Ramos (cell line): ENCODE results near the gene CAMTA1.

Experiments used
- in situ Hi-C: fragments of 300-500 bp; cut with MboI; formaldehyde crosslinking; loops from one replicate; pipeline ENCODE4 v1.14.3; 2022; ENCODE audit warnings: low sequenced_read_pairs; ENCODE audit not compliant: unreplicated experiment

CAMTA1 gene

GRCh38 chr1:7422966-7423365 lies 637.7 kb downstream of the CAMTA1 start:
- in situ Hi-C loops: no loop called here

DNA sequence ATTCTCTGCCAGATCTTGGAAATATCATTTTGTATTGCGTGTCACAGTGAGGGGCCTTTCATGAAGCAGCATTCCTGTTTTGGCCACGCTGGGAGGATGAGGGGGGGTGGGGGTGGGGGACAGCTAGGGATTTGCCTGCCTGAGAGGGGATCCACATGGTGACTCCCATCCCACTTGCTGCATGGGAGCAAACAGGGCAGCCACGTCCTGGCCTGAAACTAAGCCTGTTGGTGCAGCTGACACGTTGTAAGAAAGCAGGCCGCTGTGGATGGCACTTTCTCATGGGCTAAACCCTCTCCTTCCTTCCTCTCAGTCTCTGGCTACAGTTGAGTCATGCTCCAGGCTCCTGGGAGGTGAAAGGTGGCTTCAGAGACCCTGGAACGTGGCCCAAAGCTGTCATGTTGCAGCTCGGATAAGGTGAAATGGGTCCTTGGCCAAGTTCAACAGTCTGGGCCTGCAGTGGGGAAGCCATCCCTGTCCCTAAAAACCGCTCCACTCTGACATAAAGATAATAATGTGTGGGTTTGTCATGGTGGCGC lies 639.2 kb downstream of the CAMTA1 start:
- in situ Hi-C loops: no loop called here

GRCh38 chr1:7425229-7425628 lies 640.0 kb downstream of the CAMTA1 start:
- in situ Hi-C loops: no loop called here

GRCh38 chr1:7425771-7426170 lies 640.5 kb downstream of the CAMTA1 start:
- in situ Hi-C loops: no loop called here

GRCh38 chr1:7426780-7427604 lies 641.7 kb downstream of the CAMTA1 start:
- in situ Hi-C loops: no loop called here

DNA sequence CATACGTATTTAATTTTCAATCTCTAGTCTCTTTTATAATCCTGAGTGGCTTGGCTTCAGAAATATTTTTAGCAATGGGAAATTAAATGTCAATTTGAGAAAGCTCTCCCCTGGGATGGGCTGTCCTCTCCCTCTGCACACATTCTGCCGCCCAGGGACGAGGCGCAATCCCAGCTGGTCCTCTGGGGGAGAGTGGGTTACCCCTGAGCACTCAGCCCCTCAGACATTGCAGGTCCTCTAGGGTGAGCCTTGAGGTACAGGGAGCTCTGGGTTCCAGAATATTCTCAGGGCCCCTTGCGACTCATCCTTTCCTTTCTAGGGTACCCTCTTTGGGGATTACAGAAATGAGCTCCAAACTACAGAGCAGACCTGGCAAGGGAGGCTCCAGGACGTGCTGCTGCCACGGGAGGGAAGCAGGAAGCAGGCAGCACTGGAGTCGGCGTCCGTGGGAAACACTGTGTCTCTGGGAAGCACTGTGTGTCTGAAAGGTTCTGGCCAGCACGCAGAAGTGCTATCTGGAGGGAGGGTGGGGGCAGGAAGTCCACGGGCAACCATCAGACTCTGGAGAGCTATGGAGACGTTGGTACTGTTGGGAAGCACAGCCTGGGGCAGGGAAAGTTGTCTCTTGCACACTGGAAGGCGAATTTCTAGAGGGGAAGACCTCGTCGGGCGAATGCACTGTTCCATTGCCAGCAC lies 642.5 kb downstream of the CAMTA1 start:
- in situ Hi-C loops: no loop called here

DNA sequence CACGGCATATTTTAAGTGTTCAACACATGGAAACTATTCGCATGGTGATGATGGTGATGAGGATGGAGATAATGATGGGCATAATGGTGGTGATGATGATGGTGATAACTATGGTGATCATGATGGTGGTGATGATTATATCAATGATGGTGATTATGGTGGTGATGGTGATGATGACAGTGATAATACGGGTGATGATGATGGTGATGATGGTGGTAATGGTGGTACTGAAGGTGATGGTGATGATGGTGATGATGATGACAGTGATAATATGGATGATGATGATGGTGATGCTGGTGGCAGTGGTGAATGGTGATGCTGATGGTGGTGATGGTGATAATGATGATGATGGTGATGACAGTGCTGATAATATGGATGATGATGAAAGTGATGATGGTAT lies 644.0 kb downstream of the CAMTA1 start:
- in situ Hi-C loops: no loop called here

DNA sequence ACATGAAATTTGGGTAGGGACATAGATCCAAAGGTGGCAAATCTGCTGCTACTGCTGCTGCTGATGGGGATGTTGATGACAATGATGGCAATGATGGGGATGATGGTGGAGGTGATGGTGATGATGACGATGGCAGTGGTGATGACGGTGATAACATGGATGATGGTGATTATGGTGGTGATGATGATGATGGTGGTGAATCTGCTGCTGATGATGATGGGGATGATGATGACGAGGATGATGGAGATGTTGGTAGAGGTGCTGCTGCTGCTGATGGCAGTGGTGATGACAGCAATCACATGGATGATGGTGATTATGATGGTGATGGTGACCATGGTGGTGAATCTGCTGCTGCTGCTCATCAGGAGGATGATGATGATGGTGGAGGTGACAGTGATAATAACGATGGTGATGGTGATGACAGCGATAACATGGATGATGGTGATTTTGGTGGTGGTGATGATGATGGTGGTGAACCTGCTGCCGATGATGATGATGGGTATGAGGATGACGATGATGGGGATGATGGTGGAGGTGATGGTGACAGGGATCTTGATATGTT lies 644.9 kb downstream of the CAMTA1 start:
- in situ Hi-C loops: no loop called here

- in situ Hi-C loops: no loop called here
These were observed 645.4 kb downstream of the CAMTA1 start for GRCh38 chr1:7430691-7431090.

DNA sequence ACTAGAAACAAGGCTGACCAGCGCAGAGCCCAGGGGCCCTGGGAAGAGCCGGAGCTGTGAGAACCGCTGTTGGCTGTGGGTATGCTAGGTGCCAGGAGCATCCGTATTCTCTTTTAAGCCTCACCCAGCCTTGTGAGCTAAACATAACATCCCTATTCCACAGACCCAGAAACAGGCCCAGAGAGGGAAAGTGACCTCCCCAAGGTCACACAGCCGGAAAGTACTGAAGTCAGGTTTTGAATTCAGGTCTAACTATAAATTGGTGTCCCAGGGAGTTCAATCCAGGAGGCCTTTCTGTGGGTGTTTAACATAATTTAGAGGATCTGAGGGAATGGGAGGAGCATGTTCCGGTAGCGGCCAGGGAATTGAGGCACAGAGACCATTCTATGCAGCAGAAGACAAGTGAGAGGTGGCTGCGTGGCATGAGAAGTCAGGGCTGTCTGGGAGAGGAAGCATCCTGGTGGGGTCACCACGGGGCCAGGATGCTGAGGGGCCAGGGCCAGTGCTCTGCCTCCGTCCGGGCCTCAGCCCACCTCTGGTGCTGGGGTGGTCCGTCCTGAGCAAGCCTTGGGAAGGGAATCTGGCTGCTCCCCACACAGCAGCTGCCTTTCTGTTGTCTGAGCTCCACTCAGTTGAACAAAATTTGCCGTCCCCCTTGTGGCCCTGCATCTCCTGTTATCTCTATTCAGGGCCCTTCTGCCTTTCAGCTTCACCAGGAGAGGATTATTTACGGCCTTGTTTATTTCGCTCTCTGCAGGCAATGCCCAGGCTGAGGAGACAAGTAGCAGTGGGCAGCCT lies 647.0 kb downstream of the CAMTA1 start:
- in situ Hi-C loops: no loop called here

GRCh38 chr1:7432900-7433380 lies 647.7 kb downstream of the CAMTA1 start:
- in situ Hi-C loops: no loop called here

- in situ Hi-C loops: no loop called here
These were observed 649.3 kb downstream of the CAMTA1 start for GRCh38 chr1:7434566-7434965.

DNA sequence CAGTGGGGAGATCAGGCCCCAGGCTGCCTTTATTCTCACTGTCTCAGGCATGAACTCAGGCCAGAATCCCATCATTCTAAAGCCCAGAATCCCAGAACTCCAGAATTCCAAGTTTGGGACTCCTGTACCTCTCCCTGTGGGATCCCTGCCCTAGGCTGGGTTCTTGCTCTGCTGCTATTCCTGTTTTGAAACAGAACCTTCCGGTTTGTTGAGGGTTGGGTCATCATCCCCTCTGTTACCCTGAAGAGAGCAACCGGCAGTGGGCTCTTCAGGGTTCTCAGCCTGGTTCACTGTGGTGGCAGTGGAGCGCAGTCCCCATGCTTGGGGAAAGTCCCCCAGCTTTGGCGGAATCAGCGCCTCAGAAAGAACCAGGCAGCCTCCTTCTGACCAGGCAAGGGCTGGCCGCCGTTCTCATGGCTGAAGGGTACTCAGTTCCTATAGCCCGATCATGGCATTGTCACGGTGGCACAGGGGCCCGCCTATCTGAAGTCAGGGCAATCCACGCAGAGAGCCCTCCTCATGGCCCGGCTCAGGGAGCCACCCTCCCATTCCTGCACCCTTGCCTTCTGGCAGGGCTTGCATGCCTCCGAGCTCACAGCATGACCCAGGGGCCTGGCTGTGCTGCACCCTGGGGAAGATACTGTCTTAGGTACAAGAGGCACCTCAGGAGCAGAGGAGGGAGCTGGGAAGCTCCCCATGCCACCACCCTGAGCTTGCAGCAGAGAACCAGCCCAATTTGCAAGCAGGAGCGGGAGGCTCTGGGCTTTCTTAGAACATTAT lies 650.2 kb downstream of the CAMTA1 start:
- in situ Hi-C loops: no loop called here

DNA sequence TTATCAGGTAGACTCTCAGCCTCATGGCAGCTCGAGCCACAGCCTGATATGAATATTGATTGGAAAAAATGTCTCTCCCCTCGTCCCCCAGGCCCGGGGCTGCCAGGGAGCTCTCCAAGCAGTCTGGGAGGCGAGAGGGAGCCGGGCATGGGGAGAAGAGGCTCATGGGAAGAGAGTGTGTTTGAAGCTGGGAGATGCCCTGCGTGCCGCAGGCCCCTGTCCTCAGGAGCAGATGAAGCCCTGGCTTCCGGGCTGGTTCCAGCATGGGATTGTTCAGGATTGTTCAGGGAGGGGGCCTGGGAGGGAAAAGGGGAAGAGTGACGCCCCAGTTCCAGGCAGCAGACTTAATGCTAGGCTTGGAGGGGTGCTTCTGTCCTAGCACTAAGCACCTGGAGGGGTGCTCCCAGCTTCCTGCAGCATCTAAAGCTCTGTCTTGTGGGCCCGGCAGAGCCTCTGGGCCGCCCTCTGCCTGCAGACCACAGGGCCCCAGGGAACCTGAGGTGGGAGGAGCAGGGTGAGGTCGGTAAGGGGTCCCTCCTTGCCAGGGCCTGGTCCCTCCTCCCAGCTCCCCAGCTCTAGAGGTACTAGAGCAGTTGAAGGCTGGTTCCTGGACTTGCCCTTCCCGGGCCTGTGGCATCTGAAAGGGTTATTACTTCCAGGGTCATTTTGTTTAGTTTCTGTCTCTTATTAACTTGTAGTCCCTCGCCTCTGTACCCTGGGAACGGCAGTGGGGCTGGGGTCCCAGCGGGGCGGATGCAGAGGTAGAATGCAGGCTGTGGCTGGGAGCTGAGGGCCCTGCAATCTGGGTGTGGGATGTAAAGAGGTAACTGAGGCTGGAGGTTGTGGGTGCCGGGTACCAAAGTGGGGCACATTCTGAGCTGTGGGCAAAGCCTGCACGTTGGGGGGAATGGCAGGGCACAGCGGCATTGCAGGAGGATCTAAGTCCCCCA lies 651.1 kb downstream of the CAMTA1 start:
- in situ Hi-C loops: no loop called here

DNA sequence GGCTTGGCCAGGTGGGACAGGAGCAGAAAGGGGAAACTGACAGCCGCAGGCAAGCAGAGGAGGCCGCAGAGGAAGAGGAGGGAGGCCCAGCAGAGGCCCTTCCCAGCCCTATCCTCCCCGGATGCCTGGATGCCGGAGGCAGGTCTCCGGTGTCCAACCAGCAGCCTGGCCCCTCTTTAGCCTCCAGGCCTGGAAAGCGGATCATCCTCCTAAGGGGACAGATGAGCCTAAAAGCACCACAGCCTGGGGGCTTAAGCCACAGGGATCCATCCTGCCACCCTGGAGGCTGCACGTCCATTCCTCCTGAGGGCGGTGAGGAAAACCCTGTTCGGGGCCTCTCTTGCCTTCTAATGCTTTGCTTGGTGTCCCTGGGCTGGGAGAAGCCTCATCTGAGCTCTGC lies 651.8 kb downstream of the CAMTA1 start:
- in situ Hi-C loops: no loop called here

GRCh38 chr1:7437608-7438395 lies 652.5 kb downstream of the CAMTA1 start:
- in situ Hi-C loops: no loop called here

DNA sequence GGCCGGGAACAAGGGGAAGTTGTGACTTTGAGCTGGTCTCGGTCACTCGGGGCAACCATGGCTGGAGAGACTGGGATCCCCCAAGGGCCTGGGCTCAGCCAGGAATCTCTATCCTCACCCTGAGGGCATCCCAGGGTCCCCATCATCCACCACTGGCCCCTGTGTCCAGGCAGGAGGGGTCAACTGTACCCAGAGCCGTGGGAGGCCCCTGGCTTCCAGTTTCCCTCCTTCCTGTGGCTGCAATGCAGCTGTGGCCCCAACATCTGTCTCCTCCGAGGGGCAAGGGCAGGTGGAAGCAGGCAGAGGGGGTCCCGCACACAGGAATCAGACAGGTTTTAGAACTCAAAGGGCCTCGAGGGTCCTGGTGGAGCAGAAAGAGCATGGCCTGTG lies 653.1 kb downstream of the CAMTA1 start:
- in situ Hi-C loops: no loop called here
